Caco-2 (cell line): ENCODE measurements around the gene RANBP17. TPM values are rescaled to one million over a fixed set of nuclear protein-coding genes. Genes with fewer than 3 reads are reported as not detected.
"Not testable (repeated sequence)": the region's sequence is repeated elsewhere in the genome, so short reads cannot be mapped to it uniquely, and the experiment has no call there.

Experiments used
- BruUV-seq: library from RNA; stranded (reverse); fragments of 400-500 nt; replicated peaks from 2 replicates; lab custom pipeline; 2021; lab: Mats Ljungman, UMichigan
- CTCF ChIA-PET: fragments of 300-600 bp; sonication (Branson Sonifier 250); formaldehyde crosslinking; loops from one replicate; lab custom pipeline; 2022; ENCODE audit warnings: antibody characterized with exemption; lab: Charles Lee
- POLR2A ChIA-PET: fragments of 300-600 bp; sonication (Branson Sonifier 250); formaldehyde crosslinking; loops from one replicate; lab custom pipeline; 2022; ENCODE audit warnings: antibody characterized with exemption; lab: Charles Lee
- DNase-seq, 2 experiments: peaks; one replicate each; pipeline versions ENCODE4 v3.0.0 to v3.0.0-alpha.2; 2020 to 2022
- H3K27me3 ChIP-seq: replicated peaks from 2 replicates; pipeline ENCODE4 v1.6.0; 2011; ENCODE audit warnings: low read length; ENCODE audit not compliant: control insufficient read depth, insufficient read depth
- H3K36me3 ChIP-seq: 2 replicates; pipeline ENCODE4 v1.5.1; 2011; ENCODE audit warnings: low read length; ENCODE audit not compliant: control insufficient read depth, insufficient read depth
- H3K4me1 ChIP-seq: fragments of 250-450 bp; sonication (Bioruptor Pico); 2 replicates; pipeline ENCODE4 v1.5.1; 2020; ENCODE audit warnings: mild to moderate bottlenecking
- H3K4me3 ChIP-seq: 2 replicates; pipeline ENCODE4 v1.5.1; 2011; ENCODE audit warnings: low read depth, mild to moderate bottlenecking, control low read depth, low read length
- H3K9me3 ChIP-seq: fragments of 250-450 bp; sonication (Bioruptor Pico); 2 replicates; pipeline ENCODE4 v1.5.1; 2020; ENCODE audit warnings: mild to moderate bottlenecking, moderate library complexity
- H3K27ac Mint-ChIP-seq: one replicate; pipeline ENCODE4 v1.8.0; 2022; ENCODE audit warnings: mixed read lengths; ENCODE audit not compliant: unreplicated experiment
- H3K27me3 Mint-ChIP-seq: one replicate; pipeline ENCODE4 v1.8.0; 2022; ENCODE audit warnings: mixed read lengths; ENCODE audit not compliant: insufficient read depth, unreplicated experiment
- H3K36me3 Mint-ChIP-seq: one replicate; pipeline ENCODE4 v1.8.0; 2022; ENCODE audit warnings: mild to moderate bottlenecking, mixed read lengths; ENCODE audit not compliant: insufficient read depth, unreplicated experiment
- H3K4me1 Mint-ChIP-seq: one replicate; pipeline ENCODE4 v1.8.0; 2022; ENCODE audit warnings: low read depth, mixed read lengths; ENCODE audit not compliant: unreplicated experiment
- H3K4me3 Mint-ChIP-seq: one replicate; pipeline ENCODE4 v1.8.0; 2022; ENCODE audit warnings: mild to moderate bottlenecking, moderate library complexity, mixed read lengths; ENCODE audit not compliant: unreplicated experiment
- H3K9me3 Mint-ChIP-seq: one replicate; pipeline ENCODE4 v1.8.0; 2022; ENCODE audit warnings: mixed read lengths; ENCODE audit not compliant: unreplicated experiment
- intact Hi-C: fragments of 100-400 bp; cut with micrococcal nuclease; formaldehyde crosslinking; loops from one replicate; pipeline ENCODE4 v1.10.0; 2022; ENCODE audit not compliant: unreplicated experiment
- total RNA-seq: library from RNA; stranded (reverse); gene quantifications from 2 replicates; pipeline ENCODE4 v1.2.3, GENCODE V29; 2022
- TF ChIP-seq, protein P1 (sequence below), 2 experiments: fragments of 200-600 bp in 1 of 2; IDR thresholded peaks; 1 replicate in 1 of 2; 2 replicates in 1 of 2; pipeline versions ENCODE4 v1.5.1 to v1.8.0; 2011 to 2022; ENCODE audit warnings: antibody characterized with exemption in 1 of 2, control low read depth in 1 of 2, inconsistent platforms in 1 of 2, low read depth in 1 of 2, low read length in 1 of 2, mild to moderate bottlenecking in 1 of 2, moderate library complexity in 1 of 2; ENCODE audit not compliant: insufficient read depth in 1 of 2, severe bottlenecking in 1 of 2, unreplicated experiment in 1 of 2

Gene RANBP17
- total RNA-seq, 1 experiment from 2014 or later: 28.2 TPM

DNA sequence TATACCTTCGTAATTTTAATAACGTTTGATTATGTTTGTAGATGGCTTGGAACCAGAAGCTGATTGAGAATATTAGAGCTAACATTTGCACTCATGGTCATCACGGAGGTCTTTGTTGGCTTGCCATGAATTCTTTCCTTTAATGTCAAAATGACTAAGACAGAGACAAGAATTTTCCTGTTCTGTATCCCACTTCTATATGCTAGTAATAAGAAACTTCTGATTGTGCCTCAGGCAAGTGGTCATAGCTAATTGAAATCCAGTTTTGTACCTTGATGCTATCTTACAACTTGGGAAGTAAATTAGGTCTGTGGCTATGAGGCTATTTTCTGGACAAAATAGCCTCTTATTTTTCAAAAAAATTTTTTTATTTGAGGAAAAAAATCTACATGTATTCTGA, 167.6 kb downstream of the RANBP17 start:
- H3K4me3 ChIP-seq: no peak overlapping the region
- Mint-ChIP-seq H3K9me3 (peaks cover 10% of the 10 kb centered on the region), H3K4me3 (no peak overlapping the region), H3K36me3 (no peaks in the 10 kb centered on the region), H3K27me3 (no peaks in the 10 kb centered on the region), H3K4me1 (no peaks in the 10 kb centered on the region), H3K27ac (no peak overlapping the region)
- H3K36me3 ChIP-seq: no peaks in the 10 kb centered on the region
- no peaks in the 10 kb centered on the region for H3K4me1 ChIP-seq
- CTCF ChIA-PET: no interaction called here
- H3K27me3 ChIP-seq: no peaks in the 10 kb centered on the region
- intact Hi-C loops: no loop called here
- POLR2A ChIA-PET: no interaction called here
- TF ChIP-seq, protein P1, sequence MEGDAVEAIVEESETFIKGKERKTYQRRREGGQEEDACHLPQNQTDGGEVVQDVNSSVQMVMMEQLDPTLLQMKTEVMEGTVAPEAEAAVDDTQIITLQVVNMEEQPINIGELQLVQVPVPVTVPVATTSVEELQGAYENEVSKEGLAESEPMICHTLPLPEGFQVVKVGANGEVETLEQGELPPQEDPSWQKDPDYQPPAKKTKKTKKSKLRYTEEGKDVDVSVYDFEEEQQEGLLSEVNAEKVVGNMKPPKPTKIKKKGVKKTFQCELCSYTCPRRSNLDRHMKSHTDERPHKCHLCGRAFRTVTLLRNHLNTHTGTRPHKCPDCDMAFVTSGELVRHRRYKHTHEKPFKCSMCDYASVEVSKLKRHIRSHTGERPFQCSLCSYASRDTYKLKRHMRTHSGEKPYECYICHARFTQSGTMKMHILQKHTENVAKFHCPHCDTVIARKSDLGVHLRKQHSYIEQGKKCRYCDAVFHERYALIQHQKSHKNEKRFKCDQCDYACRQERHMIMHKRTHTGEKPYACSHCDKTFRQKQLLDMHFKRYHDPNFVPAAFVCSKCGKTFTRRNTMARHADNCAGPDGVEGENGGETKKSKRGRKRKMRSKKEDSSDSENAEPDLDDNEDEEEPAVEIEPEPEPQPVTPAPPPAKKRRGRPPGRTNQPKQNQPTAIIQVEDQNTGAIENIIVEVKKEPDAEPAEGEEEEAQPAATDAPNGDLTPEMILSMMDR (IDR thresholded peaks at IDR 0.05; ENCODE audit: insufficient read depth in 1 of 2, low read depth in 1 of 2, low read length in 1 of 2, severe bottlenecking in 1 of 2, unreplicated experiment in 1 of 2): no peak
- no peaks in the 10 kb centered on the region for H3K9me3 ChIP-seq
- no peak for DNase-seq
- no TSS peak for BruUV-seq

DNA sequence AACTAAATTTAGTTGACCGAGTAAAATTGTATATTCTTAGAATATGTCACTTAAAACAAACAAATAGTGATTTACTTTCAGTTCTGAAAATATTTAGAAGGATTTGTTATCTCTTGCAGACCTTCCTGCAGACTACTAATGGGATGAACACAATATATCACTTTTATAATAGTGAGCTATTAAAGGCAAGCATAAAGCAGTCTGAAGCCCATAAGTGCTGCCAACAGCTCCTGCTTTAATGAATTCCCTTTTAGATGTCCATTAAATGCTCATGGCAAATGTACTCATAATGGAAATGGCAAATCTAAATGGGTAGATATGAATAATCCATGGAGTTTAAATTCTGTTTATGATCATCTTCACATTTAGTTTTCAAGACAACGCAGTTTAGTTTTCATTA, 170.2 kb downstream of the RANBP17 start:
- TF ChIP-seq, protein P1 (IDR thresholded peaks at IDR 0.05; ENCODE audit: insufficient read depth in 1 of 2, low read depth in 1 of 2, low read length in 1 of 2, severe bottlenecking in 1 of 2, unreplicated experiment in 1 of 2): no peak
- intact Hi-C loops: no loop called here
- Histone ChIP-seq H3K4me3 (no peak overlapping the region), H3K27me3 (no peaks in the 10 kb centered on the region), H3K4me1 (no peaks in the 10 kb centered on the region), H3K36me3 (no peaks in the 10 kb centered on the region), H3K9me3 (no peaks in the 10 kb centered on the region)
- H3K4me1 Mint-ChIP-seq: no peaks in the 10 kb centered on the region
- CTCF ChIA-PET: no interaction called here
- no TSS peak for BruUV-seq
- no peaks in the 10 kb centered on the region for H3K27me3 Mint-ChIP-seq
- POLR2A ChIA-PET: no interaction called here
- no peaks in the 10 kb centered on the region for H3K36me3 Mint-ChIP-seq
- no peak overlapping the region for H3K4me3 Mint-ChIP-seq
- DNase-seq: no peak
- H3K27ac Mint-ChIP-seq: no peak overlapping the region
- H3K9me3 Mint-ChIP-seq: no peaks in the 10 kb centered on the region

DNA sequence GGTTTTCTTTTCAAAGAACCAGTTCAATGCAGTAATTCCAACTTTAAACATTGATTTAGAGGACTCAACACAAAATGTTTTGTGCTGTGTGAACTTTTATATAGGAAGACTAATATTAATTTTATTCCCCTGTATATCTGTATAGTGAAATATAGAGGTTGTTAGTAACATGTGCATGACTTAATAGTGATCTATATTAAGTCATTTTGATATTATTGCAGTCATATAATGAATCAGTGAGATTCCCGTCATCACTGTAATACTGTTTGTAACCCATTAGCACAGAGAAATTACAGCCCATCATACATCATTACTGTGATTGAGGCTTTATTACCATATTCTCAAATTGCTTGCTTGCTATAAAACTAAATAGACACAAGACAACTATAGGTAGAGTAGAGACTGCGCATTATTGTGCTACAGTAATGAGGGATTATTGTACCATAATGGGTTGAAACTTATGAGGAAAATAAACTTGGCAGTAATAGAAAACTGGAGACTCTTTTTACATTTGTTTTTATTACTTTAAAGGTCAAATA, 170.7 kb downstream of the RANBP17 start:
- H3K27me3 Mint-ChIP-seq: no peaks in the 10 kb centered on the region
- TF ChIP-seq, protein P1 (IDR thresholded peaks at IDR 0.05; ENCODE audit: insufficient read depth in 1 of 2, low read depth in 1 of 2, low read length in 1 of 2, severe bottlenecking in 1 of 2, unreplicated experiment in 1 of 2): no peak
- BruUV-seq: no TSS peak

DNA sequence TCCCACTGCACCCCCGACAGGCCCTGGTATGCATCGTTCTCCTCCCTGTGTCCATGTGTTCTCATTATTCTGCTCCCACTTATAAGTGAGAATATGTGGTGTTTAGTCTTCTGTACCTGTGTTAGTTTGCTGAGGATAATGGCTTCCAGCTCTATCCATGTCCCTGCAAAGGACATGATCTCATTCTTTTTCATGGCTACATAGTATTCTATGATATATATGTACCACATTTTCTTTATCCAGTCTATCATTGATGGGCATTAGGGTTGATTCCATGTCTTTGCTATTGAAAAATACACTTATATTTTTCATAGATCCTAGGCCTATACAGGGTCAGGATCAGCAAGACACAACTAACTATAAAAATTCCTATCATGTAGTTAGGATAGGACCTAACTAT, 180.1 kb downstream of the RANBP17 start:
- intact Hi-C loops, H3K9me3 ChIP-seq, H3K4me3 Mint-ChIP-seq, DNase-seq, CTCF ChIA-PET, H3K27ac Mint-ChIP-seq, H3K36me3 ChIP-seq, H3K9me3 Mint-ChIP-seq, BruUV-seq, H3K27me3 Mint-ChIP-seq, H3K4me3 ChIP-seq, H3K4me1 ChIP-seq, H3K36me3 Mint-ChIP-seq, H3K4me1 Mint-ChIP-seq, H3K27me3 ChIP-seq: not testable (repeated sequence)
- POLR2A ChIA-PET: interaction anchor here (0.6 kb wide), 1 partner anchor 351 kb away, joined by 3 read pairs; no protein-coding TSS in a partner anchor

More for the DNA sequence above, 170.7 kb downstream of the RANBP17 start:
- Mint-ChIP-seq H3K9me3 (no peaks in the 10 kb centered on the region), H3K36me3 (no peaks in the 10 kb centered on the region), H3K4me3 (no peak overlapping the region), H3K4me1 (no peaks in the 10 kb centered on the region), H3K27ac (no peak overlapping the region)
- Histone ChIP-seq H3K27me3 (no peaks in the 10 kb centered on the region), H3K4me3 (no peak overlapping the region), H3K4me1 (no peaks in the 10 kb centered on the region), H3K36me3 (no peaks in the 10 kb centered on the region), H3K9me3 (no peaks in the 10 kb centered on the region)
- ChIA-PET POLR2A (no interaction called here), CTCF (no interaction called here)
- no peak for DNase-seq
- intact Hi-C loops: no loop called here
